ENCODE measurements around the gene TXNL1.
"Not testable (repeated sequence)": the region's sequence is repeated elsewhere in the genome, so short reads cannot be mapped to it uniquely, and the experiment has no call there.

Gene TXNL1

DNA sequence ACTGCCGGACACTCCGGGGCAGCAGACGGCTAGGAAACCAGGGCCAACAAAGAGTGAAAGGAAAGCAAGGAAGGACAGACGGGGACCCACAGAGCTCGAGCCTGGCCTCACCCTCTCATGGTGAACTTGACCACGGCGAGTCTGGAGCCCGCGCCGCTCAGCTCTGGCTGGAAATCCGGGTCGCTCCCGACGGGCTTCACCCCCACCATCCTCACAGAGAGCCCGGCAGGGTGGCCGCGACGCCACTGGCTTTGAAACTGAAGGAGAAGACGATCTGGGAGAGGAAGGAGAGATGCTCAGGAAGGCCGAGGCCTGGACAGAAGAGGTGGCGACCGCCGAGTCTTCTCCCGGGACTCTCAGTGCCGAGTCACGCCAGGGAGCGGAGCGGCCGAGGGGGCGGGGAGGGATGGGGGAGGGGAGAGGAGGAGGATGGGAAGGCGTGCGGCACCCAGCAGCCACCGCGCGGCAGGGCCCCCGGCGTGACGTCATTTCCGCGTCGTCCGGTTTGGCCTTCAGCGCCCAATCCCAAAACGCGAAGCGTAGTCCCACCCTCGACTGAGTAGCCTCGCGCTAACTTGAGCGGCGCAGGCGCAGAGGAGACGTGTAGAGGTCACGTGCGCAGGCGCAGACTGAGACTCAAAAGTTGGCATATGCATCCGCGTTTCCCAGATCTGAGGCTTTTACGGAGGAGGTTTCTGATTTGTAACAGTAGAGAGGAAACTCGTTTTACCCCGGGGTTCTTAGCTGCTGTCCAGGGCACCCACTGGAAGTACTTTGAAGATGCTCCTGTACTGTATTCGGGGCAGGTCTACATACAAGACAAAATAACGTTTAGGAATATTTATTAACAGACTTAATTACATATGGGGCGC lies at the start of gene TXNL1:
TXNL1 (minus strand) TSS at position 361 of the 872 bp plus-strand sequence; CDS start at position 209, 152 bp downstream.
- peak; percentile 97 for DNase-seq

- no peak for DNase-seq
These were observed 45.9 kb upstream of the TXNL1 start for GRCh38 chr18:56684277-56684676.

- DNase-seq: no peak
These were observed 40.6 kb upstream of the TXNL1 start for GRCh38 chr18:56678836-56679565.

GRCh38 chr18:56676639-56677038 lies 38.2 kb upstream of the TXNL1 start:
- no peak for DNase-seq

DNA sequence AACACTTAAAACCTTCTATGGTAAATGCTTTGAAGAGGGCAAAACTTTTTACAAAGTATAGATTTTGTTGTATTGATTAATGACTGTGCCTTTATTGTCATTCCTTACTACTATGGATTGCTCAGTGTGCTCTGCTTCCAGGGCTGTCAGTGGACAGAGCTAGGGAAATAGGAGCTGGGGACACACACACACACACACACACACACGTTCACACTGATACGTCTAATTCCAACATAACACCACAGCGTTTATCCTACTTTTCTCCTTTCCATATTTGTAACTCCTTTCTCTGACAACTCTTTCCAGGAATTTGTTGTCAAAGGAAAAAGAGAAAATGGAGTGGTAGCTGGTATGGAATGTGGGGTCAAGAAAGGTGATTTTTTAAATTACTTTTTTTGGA lies 34.6 kb upstream of the TXNL1 start:
- DNase-seq: no peak

DNA sequence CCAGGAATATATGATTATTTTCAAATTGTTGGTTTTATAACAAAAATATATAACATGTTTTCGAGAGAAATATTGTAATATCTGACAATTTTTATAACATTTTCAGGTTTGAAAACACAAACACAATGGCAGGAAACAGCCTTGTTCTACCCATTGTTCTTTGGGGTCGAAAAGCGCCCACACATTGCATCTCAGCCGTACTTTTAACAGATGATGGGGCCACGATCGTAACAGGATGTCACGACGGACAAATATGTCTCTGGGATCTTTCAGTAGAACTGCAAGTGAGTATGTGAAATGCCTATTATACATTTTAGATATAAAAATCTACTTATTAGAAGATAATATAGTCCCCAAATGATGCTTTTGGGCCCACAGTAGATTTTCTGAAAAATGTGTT lies 34.0 kb upstream of the TXNL1 start:
- DNase-seq: no peak

DNA sequence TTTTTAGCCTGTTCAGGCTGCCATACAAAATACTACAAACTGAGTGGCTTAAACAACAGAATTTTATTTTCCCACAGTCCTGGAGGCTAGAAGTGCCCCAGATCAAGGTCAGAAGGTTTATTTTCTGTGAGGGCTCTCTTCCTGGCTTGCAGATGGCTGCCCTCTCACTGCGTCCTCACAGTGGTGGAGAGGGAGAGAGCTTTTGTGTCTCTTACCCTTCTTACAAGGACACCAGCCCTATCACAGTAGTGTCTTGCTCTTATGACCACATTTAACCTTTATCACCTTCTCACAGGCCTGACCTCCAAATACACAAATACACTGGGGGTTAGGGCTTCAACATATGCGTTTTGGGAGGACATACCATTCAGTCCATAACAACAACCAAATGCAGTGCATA lies 24.5 kb upstream of the TXNL1 start:
- no peak for DNase-seq

- no peak for DNase-seq
These were observed 24.1 kb upstream of the TXNL1 start for GRCh38 chr18:56662502-56662901.

DNA sequence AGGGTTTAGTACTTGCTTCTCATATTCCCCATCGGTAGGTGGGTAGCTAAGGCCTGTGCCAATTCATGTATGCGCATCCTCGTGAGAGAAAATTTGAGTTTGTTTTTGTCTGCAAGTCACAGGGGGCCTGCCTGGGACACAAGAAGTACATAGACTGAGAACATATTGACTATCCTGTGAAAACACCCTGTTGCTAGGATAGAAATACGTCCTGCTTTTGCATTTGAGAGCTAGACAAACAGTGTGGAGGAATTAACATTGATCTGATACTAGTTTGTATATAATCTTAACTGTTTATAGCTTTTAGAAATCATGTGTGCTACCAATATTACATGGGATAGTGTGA lies 23.6 kb upstream of the TXNL1 start:
- DNase-seq: no peak

DNA sequence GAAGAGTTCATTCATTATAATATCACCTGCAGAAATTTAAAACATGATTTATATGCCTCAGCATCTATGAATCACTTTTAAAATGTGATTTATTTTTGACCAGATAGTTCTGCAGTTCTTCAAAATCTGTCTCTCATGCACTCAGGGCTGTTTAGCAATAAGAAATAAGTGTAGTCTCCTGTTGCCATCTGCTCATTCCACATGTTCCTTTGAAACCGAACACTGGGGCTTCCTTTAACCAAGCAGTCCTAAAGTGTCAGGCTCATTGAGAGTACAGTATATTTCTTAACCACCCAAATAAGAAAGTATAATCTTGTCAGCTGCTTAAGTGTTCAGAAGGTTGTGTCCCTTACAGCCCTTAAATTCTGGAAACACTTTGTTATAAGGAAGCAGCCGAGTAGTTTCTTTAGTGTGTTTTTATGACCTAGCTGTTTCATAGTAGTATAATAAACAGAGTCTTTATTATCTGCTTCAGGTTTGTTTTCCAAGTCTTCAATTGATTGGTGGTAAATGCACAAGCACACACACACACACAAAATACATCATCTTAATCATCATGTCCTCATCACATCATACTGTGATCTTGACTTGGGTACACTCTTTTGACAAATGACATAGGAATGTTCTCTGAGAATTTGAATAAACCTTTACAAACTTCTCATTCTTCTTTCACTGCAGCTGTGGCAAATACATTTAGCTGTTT lies 23.1 kb upstream of the TXNL1 start:
- DNase-seq: no peak

GRCh38 chr18:56660655-56661054 lies 22.3 kb upstream of the TXNL1 start:
- DNase-seq: no peak

- DNase-seq: no peak
These were observed 20.7 kb upstream of the TXNL1 start for GRCh38 chr18:56659111-56659510.

GRCh38 chr18:56658261-56658660 lies 19.9 kb upstream of the TXNL1 start:
- no peak for DNase-seq

- DNase-seq: not testable (repeated sequence)
These were observed 15.9 kb upstream of the TXNL1 start for GRCh38 chr18:56654280-56654679.

GRCh38 chr18:56652802-56653201 lies 14.4 kb upstream of the TXNL1 start:
- no peak for DNase-seq

DNA sequence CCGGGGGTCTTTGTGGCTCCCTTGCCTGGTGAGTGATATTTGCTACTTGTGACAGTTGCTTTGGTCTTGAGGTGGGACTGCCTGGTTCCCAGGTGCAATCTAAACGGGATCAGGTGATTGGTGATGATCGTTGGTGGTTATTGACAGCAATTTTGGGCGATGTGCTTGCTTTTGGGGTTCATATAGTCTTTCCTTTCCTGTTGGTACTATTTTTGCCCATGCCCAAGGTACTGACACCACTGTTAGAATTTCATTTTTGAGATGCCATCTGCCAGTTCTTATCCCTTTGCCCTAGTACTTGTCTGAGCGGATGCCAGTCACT lies 13.3 kb upstream of the TXNL1 start:
- DNase-seq: no peak

GRCh38 chr18:56650944-56651770 lies 12.8 kb upstream of the TXNL1 start, which contains the start of gene WDR7:
WDR7 (plus strand) TSS chr18:56651359; CDS start chr18:56672516, 21,157 bp downstream.
- peak; percentile 96 for DNase-seq

GRCh38 chr18:56649996-56650395 lies 11.6 kb upstream of the TXNL1 start:
- no peak for DNase-seq

DNA sequence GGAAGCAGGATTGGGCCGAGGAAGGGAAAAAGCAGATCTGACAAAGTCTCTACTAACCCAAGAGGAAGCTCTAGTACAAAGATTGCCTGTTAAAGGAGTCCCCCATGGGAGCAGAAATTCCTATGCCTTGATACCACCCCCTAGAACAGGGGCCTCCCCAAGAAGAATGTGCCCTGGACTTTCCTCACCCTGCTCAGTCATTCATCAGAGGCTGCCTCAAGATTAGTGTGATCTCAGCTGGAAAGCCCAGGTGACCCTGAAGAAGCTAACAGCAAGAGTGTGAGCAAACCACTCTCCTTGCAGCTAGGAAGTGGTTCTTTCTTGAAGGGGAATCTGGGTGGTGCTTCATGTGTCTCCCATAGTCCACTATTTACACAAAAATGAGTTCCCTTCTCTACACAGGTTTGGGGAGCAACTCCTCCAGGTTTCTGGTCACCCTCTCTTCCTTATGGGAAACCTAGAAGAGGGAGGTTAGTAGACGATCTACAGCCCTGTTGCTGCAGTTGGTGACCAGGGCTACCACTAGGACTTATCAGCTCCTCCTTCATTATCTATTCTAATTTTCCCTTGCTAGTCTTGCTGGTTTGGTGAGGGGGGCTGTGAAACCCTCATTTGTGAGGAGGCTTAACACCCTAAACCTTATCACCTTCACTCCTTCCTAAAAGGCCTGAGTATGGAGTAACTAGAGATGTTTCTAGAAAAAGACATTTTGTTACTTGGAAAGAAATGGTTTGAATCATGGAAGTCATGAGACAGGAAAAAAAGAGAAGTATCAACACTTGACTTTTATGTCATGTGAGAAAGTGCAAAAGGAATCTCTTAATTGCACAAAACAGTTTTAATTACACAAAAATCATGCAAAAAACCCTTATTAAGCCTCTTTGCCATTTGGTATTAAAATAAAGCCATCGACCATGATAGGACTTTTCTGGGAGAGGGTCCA lies 9.8 kb upstream of the TXNL1 start:
- DNase-seq: no peak

DNA sequence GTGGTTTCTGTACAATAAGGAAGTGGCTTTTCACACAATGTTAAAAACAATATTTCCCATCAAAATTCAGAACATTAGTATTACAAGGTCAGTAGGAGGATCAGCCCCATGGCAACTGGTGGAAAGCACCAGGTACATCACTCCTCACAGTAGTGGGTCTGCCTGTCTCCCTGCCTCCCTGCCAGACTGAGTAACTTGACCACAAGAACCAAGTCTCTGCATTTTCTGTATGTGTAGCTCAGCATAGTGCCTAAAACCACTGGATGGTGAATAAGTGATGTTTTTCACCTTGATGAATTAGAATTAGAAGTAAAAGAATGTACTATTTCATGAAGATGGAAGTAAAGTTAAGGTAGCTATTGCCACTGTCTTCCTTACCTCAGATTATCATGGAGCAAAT lies 8.7 kb upstream of the TXNL1 start:
- no peak for DNase-seq

- no peak for DNase-seq
These were observed 7.1 kb upstream of the TXNL1 start for GRCh38 chr18:56645415-56646016.

Data from NCI-H510A (cell line).